ENCODE results near the gene KRTAP5-2.

Gene KRTAP5-2

GRCh38 chr11:1553808-1554594 lies 44.1 kb downstream of the KRTAP5-2 start:
- DNase-seq: no peak

GRCh38 chr11:1549338-1550330 lies 48.5 kb downstream of the KRTAP5-2 start:
- no peak for DNase-seq

- no peak for DNase-seq
Observed at GRCh38 chr11:1548221-1549070, 49.6 kb downstream of the KRTAP5-2 start.

- no peak for DNase-seq
Observed at GRCh38 chr11:1547467-1548098, 50.5 kb downstream of the KRTAP5-2 start.
